ENCODE results near the gene PHEX.

PHEX gene

DNA sequence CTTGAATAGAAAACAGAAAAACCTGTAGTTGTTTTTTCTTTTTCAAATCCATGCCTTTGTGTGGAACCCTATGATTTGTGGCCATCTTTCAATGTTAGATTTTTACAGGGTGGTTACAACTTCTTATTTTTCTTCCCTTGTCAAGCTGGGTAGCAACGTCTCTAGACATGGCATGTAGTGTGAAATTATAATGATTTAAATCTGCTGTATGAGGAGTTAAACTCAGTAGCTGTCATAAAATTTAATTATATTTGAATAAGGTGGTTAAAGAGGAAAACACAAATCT, 162.5 kb downstream of the PHEX start:
- H3K4me3 ChIP-seq (ENCODE audit: low read depth, low read length), result no peak overlapping the region
- no peak for DNase-seq (ENCODE audit: low read depth, low spot score)
- TF ChIP-seq, protein P1, sequence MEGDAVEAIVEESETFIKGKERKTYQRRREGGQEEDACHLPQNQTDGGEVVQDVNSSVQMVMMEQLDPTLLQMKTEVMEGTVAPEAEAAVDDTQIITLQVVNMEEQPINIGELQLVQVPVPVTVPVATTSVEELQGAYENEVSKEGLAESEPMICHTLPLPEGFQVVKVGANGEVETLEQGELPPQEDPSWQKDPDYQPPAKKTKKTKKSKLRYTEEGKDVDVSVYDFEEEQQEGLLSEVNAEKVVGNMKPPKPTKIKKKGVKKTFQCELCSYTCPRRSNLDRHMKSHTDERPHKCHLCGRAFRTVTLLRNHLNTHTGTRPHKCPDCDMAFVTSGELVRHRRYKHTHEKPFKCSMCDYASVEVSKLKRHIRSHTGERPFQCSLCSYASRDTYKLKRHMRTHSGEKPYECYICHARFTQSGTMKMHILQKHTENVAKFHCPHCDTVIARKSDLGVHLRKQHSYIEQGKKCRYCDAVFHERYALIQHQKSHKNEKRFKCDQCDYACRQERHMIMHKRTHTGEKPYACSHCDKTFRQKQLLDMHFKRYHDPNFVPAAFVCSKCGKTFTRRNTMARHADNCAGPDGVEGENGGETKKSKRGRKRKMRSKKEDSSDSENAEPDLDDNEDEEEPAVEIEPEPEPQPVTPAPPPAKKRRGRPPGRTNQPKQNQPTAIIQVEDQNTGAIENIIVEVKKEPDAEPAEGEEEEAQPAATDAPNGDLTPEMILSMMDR (IDR thresholded peaks at IDR 0.05; ENCODE audit: low read depth, low read length), result no peak
- in situ Hi-C loops (cut with HindIII; ENCODE audit: low sequenced_read_pairs), result no loop called here

DNA sequence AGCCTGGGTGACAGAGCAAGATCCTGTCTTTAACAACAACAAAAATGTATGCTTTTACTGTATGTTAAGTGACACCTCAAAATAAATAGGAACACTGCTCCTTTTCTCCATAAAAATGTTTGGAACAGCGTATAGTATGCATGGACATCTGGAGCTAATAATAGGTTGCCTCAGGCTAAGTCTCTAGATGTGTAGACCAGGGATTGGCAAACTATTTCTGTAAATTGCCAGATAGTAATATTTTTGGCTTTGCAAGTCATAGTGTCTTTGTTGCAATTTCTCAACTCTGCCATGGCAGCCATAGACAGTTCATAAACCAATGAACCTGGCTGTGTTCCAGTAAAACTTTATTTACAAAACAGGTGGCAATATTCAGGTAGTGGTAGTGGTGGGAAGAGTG, 164.0 kb downstream of the PHEX start:
- in situ Hi-C loops (cut with HindIII; ENCODE audit: low sequenced_read_pairs), result no loop called here
- no peak overlapping the region for H3K4me3 ChIP-seq (ENCODE audit: low read depth, low read length)
- TF ChIP-seq, protein P1 (IDR thresholded peaks at IDR 0.05; ENCODE audit: low read depth, low read length), result no peak
- no peak for DNase-seq (ENCODE audit: low read depth, low spot score)

DNA sequence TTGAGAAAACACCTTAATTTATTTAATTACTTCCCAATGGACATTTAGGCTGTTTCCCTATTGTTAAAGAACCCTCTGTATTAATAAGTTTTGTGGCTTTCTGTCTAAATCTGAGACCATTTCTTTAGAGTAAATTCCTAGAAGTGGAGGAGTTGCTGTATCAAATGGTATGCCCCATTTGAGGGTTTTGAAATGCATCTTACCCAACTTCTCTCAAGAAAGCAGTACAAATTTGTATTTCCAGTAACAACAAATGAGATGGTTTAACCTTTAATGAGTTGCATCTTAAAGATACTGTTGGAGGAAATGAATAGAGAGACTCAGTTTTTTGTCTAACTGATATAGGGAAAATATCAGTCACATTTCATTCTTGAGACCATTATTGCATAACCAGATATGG, 170.1 kb downstream of the PHEX start:
- DNase-seq (ENCODE audit: low read depth, low spot score), result no peak

DNA sequence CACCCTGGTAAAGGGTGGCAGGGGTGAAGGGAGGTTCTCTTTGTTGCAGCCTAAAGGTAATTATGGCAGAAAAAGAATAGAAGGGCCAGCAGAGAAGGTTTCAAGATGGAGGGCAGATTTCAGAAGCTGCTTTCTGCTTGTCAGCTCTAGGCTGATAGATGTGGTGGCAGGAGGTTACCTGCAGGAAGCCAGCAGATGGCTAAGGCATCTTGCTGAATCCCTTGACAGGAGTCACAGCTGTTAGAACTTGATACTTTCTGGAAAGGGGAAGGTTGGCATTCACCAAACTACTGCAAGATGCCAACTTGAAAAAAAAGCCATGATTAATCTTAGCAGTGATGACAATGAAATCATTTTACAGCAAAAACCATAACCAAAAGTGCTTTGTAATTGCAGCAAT, 171.1 kb downstream of the PHEX start:
- H3K4me3 ChIP-seq (ENCODE audit: low read depth, low read length), result no peak overlapping the region
- DNase-seq (ENCODE audit: low read depth, low spot score), result no peak
- TF ChIP-seq, protein P1 (IDR thresholded peaks at IDR 0.05; ENCODE audit: low read depth, low read length), result no peak
- in situ Hi-C loops (cut with HindIII; ENCODE audit: low sequenced_read_pairs), result no loop called here

More for the DNA sequence above, 170.1 kb downstream of the PHEX start:
- TF ChIP-seq, protein P1 (IDR thresholded peaks at IDR 0.05; ENCODE audit: low read depth, low read length), result no peak
- H3K4me3 ChIP-seq (ENCODE audit: low read depth, low read length), result no peak overlapping the region
- in situ Hi-C loops (cut with HindIII; ENCODE audit: low sequenced_read_pairs), result no loop called here

DNA sequence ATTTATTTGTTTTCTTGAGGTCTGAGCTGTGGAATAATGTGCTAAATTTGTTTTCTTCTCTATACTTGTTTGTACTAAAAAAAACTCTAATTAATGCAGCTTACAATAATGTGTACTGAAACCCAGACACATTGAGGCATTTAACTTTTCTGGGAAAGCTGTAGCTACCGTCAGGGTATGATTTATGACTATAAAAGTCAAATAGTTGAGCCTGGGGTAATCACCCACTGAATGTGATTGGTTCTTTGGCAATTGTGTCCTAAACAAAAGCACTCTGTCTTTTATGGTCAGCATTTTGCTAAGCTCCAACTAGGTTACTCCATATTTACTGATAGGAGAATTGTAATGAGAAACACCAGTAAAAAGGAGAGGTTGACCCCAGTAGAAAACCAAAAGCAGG, 174.7 kb downstream of the PHEX start:
- TF ChIP-seq, protein P1 (IDR thresholded peaks at IDR 0.05; ENCODE audit: low read depth, low read length), result no peak
- no peak for DNase-seq (ENCODE audit: low read depth, low spot score)
- H3K4me3 ChIP-seq (ENCODE audit: low read depth, low read length), result no peak overlapping the region
- in situ Hi-C loops (cut with HindIII; ENCODE audit: low sequenced_read_pairs), result no loop called here

DNA sequence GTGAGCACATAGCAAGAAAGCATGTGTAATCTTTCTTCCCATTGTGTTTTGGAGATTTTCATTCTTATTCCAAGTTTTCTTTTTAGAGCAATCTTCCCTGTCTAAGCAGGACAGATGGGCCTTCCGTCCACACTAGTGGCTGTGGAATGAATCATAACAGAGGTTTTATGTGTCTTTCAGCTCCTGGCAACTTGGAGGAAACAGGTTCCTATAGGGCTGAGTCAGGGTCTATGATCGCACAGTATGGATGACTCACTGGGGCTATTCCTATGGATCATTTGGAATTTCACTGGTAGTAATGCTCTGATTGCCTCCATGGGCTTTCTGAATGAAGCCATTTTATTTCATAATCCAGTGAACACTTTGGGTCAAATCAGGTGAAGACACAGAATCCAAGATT, 188.8 kb downstream of the PHEX start:
- in situ Hi-C loops (cut with HindIII; ENCODE audit: low sequenced_read_pairs), result no loop called here
- peak; percentile 75 for DNase-seq (ENCODE audit: low read depth, low spot score)
- H3K4me3 ChIP-seq (ENCODE audit: low read depth, low read length), result no peak overlapping the region
- TF ChIP-seq, protein P1 (IDR thresholded peaks at IDR 0.05; ENCODE audit: low read depth, low read length), result no peak

DNA sequence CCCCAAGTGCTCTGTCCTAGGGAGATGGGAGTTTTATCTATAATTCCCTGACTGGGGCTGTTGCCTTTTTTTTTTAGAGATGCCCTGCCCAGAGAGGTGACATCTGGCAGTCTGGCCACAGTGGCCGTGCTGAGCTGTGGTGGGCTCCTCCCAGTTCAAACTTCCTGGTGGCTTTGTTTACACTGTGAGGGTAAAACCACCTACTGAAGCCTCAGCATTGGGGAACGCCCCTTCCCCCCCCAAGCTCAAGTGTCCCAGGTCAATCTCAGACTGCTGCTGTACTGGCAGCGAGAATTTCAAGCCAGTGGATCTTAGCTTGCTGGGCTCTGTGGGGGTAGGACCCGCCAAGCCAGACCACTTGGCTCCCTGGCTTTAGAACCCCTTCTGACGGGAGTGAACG, 202.3 kb downstream of the PHEX start:
- no peak overlapping the region for H3K4me3 ChIP-seq (ENCODE audit: low read depth, low read length)
- TF ChIP-seq, protein P1 (IDR thresholded peaks at IDR 0.05; ENCODE audit: low read depth, low read length), result no peak
- DNase-seq (ENCODE audit: low read depth, low spot score), result no peak
- in situ Hi-C loops (cut with HindIII; ENCODE audit: low sequenced_read_pairs), result no loop called here

Data from astrocyte of the spinal cord (primary cell).